HG03521 (cell line): ENCODE results near the gene FAM120B.
A peak's percentile ranks its signal among the peaks of the same experiment; 100 is the strongest.
"Not testable (repeated sequence)": the region's sequence is repeated elsewhere in the genome, so short reads cannot be mapped to it uniquely, and the experiment has no call there.

Source experiments
- ATAC-seq: cut with Tn5 transposase; IDR thresholded peaks from one replicate; pipeline ENCODE4 v1.9.1; 2021; ENCODE audit warnings: mild to moderate bottlenecking, moderate library complexity; ENCODE audit not compliant: unreplicated experiment

The FAM120B gene, protein sequence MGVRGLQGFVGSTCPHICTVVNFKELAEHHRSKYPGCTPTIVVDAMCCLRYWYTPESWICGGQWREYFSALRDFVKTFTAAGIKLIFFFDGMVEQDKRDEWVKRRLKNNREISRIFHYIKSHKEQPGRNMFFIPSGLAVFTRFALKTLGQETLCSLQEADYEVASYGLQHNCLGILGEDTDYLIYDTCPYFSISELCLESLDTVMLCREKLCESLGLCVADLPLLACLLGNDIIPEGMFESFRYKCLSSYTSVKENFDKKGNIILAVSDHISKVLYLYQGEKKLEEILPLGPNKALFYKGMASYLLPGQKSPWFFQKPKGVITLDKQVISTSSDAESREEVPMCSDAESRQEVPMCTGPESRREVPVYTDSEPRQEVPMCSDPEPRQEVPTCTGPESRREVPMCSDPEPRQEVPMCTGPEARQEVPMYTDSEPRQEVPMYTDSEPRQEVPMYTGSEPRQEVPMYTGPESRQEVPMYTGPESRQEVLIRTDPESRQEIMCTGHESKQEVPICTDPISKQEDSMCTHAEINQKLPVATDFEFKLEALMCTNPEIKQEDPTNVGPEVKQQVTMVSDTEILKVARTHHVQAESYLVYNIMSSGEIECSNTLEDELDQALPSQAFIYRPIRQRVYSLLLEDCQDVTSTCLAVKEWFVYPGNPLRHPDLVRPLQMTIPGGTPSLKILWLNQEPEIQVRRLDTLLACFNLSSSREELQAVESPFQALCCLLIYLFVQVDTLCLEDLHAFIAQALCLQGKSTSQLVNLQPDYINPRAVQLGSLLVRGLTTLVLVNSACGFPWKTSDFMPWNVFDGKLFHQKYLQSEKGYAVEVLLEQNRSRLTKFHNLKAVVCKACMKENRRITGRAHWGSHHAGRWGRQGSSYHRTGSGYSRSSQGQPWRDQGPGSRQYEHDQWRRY

GRCh38 chr6:170306324-170307079 is at the start of gene FAM120B:
FAM120B (plus strand) TSS chr6:170306758; CDS start chr6:170317391, 10,633 bp downstream.
- peak; percentile 95 for ATAC-seq

- no peak for ATAC-seq
Observed at GRCh38 chr6:170257376-170257775, 49.2 kb upstream of the FAM120B start.

GRCh38 chr6:170258407-170258806 is 48.2 kb upstream of the FAM120B start:
- no peak for ATAC-seq

DNA sequence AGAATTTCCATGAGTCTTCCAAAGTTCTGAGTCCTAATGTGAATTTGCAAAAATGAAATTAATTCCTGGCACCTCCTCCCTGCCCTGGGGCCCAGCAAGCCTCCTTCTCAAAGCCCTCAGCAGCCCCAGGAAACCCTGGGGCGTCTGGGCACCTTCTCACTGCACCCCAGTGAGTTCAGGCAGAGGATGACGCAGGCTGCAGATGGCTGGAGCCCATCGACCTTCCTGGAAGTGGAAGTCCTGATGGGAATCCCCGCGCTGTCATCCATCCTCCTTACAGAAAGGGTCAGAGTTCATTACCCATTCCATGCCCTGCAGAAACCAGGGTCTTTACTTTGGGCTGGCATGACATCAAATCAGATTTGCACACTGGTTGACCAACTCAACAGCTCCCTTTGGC is 47.3 kb upstream of the FAM120B start:
- no peak for ATAC-seq

- no peak for ATAC-seq
Observed at GRCh38 chr6:170260686-170261085, 45.9 kb upstream of the FAM120B start.

GRCh38 chr6:170261643-170262488 is 44.7 kb upstream of the FAM120B start:
- no peak for ATAC-seq

DNA sequence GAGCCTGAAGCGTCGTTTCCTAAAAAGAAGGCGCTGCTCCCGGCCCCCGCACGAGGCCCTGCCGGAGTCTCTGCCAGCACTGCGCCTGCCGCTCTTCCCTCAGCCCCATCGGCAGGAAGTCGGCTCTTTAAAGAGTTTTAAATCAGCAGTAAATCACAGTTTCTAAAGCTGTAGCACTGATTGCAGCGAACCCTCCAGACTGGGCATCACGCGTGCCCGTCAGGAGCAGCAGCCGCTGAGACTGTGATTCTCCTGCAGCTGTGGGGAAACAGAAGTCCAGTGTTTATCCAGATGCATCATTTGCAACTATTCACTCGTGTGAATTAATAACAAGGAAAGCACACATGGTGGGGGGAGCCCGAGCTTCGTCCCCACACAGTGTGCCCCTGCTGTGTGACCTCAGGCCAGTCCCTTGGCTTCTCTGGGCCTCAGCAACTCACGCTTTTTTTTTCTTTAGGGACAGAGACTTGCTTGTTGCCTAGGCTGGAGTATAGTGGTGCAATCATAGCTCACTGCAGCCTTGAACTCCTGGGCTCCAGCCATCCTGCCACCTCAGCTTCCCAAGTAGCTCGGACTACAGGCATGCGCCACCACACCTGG is 44.0 kb upstream of the FAM120B start:
- ATAC-seq: no peak

DNA sequence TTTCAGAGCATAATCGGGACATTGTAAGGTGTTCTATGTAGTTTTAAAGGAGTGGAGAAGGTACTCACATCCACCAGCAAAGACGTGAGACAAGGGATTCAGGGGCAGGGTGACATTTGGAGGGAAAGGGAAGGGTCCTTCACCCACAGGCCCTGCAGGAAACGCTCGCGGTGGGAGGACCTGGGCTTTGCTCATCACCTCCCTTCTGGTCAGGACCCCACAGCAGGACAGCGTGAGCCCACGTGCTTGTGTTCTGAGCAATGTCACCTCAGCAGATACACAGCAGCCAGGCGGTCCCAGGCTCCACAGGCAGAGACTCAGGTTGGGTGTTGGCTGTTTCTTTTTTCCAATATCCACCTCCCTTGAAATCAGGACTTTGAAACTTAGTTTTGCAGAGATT is 43.1 kb upstream of the FAM120B start:
- no peak for ATAC-seq

DNA sequence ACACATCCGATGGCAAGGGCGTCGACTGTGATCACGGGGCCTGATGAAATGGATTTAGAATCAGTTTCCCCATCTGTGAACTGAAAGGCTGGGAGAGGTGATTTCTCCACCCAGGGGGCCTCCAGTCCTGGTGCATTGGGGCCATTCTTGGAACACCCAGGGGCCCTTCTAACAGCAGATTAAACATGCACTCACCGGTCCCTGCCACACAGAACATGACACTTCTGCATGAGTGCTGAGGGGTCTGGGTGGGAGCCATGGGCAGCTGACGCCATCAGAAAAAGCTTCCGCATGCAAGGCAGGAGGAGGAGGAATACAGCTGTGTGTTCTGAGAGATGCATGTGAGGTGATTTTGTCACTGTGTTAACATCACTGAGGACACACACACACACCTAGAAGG is 42.5 kb upstream of the FAM120B start:
- no peak for ATAC-seq

DNA sequence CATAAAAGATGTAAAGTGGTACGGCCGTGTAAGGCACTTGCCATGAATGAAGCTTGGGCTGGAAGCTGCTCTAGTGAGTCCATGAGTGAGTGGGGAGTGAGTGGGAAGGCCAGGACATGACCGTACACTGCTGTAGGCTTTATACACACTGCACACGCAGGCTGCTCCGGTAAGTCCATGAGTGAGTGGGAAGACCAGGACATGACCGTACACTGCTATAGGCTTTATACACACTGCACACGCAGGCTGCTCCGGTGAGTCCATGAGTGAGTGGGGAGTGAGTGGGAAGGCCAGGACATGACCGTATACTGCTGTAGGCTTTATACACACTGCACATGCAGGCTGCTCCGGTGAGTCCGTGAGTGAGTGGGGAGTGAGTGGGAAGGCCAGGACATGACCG is 41.9 kb upstream of the FAM120B start:
- not testable (repeated sequence) for ATAC-seq

DNA sequence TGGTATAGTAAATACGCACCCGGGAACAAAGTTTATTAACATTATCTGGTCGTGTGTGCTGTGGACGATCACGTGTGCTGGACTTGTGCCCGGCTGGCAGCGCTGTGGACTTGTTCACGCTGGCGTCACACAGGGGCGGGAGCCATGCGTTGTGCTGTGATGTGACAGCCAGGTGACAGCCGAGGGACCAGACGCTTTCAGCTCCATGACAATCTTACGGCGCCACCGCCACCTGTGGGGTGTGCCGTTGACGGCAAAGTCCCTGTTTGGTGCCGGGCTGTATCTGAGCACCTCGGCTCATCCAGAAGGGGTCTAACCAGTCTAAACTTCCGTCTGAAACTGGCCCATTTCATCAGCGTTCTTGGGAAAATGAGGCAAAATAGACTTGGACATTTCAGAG is 40.9 kb upstream of the FAM120B start:
- no peak for ATAC-seq

GRCh38 chr6:170266061-170266825 is 40.3 kb upstream of the FAM120B start:
- no peak for ATAC-seq

GRCh38 chr6:170267688-170268087 is 38.9 kb upstream of the FAM120B start:
- ATAC-seq: no peak

GRCh38 chr6:170268216-170269129 is 38.1 kb upstream of the FAM120B start:
- no peak for ATAC-seq

DNA sequence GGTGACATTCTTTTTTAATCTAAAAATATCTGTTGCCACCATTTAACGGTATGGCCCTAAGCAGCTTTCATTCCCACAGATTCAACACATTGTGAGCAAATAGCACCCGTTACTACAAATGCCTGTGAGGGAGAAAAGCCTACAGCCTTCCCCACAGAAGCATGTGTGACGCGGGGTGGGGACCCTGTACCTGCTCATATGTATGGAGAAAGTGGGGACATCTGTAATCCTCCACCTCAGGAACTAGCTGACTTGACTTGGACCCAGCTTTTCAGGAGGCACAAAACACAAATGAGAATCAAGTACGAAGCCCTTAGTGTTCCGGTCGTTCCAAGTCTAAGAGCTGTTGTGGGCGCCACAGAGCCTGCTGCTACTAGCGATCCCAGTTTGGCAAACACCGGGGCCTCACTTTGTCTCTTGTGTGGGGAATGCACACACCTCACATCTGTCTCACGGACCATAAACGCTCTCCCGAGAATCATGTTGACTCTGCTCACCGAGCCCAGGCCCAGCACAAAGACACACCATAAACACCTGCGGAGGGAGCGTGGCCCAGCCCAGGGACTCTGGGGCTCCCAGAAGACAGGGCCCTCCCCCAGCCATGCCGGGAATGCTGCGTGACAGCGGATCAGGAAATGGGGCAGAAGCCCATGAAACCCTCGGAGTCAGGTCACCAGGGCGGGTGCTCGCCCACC is 37.3 kb upstream of the FAM120B start:
- no peak for ATAC-seq

GRCh38 chr6:170269846-170270541 is 36.6 kb upstream of the FAM120B start:
- no peak for ATAC-seq
